GM19193 (cell line): ENCODE data around the gene CHN2.

Experiments used
- POLR2A ChIP-seq: IDR thresholded peaks from 4 replicates; pipeline ENCODE4 v1.6.1; 2011; ENCODE audit not compliant: insufficient read depth, insufficient read length; ENCODE audit errors: extremely low read depth

Gene CHN2

DNA sequence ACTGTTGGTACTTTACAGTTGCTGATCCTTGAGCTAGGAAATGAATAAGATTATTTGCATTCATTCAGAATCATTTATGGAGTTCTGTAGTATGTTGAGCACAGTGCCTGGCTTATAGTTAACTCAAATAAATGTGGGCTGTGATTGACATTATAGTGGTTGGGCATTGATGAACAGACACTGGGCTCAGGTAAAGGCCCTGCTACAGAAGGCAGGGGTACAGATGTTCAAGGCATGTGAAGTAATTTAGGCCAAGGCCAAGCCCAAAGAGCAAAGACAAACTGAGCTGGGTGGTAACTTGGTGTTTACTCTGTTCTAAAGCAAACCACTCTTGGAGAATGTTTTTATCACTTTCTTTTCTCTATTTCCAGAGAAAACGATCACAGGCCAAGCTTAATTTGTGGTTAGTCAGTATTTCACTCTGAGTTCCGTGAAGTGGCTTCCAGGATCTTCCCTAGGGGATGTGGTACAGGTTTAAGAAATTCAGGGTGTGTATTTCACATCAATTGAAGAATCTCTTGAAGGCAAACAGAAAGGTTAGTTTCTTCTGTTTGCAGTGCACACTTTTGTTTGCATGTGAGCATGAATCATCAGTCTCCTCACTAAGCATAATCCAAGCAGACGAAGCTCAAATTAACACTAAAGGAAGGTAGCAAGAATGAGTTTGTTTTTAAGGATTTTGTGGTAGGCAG lies 255.1 kb downstream of the CHN2 start:
- no peak for TF ChIP-seq POLR2A

DNA sequence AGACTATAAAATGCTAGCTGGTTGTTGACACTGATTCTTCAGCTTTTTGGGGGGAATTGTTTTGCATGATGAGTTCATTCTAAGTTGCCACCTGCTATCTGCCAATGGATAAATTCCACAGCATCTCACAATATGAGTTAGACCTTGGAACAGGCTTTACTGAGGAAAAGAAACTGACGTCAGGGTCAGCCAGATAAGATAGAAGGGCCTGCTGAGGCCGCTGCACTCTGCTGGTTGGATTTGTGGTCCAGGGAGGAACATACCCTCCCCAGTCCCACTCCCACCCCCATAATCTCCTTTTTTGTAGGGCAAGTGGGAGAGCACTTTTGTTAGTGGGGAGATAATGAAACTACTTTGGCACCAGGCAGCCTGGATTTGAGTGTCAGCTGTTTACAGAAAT lies 258.4 kb downstream of the CHN2 start:
- TF ChIP-seq POLR2A = no peak

DNA sequence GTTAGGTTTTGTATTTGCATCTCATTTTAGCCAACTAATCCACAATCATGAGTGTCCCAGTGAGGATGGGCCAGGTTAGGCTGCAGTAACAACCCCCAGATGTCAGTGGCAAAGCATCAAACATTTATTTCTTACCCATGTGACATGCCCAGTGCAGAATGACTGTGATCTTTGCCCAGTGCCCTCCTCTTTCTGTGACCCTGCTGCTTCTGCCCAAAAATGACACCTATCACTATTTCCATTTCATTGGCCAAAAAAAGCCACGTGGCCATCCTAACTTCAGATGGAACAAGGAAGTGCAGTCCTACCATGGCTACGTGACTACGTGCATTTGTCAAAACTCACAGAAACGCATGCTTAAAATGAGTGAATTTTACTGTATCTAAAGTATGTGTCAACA lies 259.9 kb downstream of the CHN2 start:
- no peak for TF ChIP-seq POLR2A

DNA sequence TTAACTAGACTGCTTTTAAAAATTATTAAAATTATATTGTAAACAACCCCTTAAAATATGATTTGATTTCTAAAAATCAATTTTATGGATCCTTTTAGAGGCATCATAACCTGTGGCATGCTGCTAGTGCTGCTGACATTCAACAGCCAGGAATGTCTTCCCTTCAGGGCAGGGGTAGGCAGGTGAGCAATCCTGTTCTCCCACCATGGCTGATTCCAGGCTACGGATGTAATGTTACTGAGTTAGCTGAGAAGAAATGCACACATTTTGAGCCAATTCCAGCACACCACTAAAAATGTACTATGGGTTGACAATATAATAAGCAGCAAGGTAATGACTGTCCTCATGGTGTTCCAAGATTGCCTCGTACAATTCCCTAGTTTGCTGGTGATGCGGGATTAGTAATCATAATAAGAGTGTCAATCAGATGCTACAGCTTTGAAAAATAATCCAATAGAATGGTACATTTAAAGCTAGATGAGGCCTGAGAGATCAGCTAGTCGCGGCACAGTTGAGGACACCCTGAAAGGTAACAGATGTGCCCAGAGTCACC lies 260.4 kb downstream of the CHN2 start:
- TF ChIP-seq POLR2A = no peak

DNA sequence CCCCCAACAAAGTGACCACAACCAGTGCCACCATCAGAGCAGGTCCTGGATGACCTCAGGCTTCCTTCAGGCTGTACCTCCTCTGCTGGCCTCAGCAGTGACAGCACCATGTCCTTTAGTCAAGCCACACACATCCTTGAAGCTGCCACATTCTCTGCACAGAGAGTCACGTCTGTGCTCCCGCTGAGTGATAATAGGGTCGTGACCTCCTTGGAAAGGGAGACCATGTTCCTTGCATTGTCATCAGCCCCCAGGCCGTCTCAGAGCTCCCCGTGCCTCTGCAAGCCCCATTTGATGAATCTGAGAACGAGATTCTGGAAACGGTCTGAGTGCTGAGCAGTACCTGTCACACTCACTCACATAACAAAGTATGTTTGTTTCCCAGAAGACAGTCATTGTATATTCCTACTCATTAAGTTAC lies 262.6 kb downstream of the CHN2 start:
- TF ChIP-seq POLR2A = no peak

DNA sequence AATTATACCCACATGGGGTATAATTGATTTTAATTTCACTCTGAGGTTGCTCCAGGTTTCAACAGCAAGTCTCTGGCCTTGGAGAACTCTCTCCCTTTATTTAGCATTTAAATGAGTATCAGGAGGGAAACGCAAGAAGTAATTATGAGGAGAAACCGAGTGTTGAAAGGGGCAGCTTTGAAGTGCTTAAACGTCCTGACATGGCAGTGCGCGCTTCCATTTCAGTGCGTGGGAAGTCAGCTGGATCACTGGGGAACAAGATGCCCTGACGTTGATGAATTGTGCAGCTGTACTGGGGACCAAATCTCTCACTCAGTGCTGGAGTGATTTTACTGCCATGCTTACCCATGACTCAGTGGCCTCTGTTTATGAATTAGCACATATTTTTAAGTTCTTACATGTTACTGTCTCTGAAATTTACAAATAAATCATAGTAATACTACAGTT lies 263.0 kb downstream of the CHN2 start:
- no peak for TF ChIP-seq POLR2A

DNA sequence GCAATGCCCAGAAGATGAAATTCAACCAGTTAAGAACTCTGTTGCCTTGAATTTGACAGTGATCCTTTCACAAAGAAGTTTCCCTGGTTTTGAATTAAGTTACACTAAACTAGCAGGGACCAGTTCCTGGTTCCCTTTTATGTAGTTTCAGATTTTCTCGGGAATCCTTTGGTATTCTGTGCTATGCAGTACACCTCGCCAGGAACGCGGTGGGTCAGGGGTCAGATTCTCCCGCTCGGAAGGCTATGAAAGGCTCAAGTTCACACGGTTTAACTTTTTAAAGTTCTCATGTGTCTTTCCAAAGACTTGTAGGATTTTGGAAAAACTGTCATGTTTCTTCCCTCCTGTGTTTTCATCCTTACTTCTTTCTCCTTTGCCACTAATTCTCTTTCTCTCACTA lies 264.4 kb downstream of the CHN2 start:
- TF ChIP-seq POLR2A = no peak

DNA sequence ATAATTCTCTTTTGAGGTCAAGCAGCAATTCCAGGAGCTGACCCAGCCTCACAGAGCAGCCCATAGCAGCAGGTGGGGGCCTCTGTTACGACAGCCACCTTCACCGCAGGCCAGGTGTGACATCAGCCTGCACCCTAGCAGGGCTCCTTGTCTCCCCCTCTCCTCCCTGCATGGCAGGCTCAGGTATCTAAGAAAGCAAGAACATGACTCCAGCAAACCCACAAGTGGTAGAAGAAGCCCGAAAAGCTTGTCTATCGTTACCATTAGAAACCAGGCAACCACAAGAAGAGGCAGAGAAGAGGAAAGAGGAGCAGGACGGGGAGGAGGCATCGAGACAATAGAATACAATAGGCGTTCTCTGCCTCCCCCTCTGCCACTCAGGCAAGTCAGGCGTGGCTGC lies 265.0 kb downstream of the CHN2 start:
- TF ChIP-seq POLR2A = no peak

DNA sequence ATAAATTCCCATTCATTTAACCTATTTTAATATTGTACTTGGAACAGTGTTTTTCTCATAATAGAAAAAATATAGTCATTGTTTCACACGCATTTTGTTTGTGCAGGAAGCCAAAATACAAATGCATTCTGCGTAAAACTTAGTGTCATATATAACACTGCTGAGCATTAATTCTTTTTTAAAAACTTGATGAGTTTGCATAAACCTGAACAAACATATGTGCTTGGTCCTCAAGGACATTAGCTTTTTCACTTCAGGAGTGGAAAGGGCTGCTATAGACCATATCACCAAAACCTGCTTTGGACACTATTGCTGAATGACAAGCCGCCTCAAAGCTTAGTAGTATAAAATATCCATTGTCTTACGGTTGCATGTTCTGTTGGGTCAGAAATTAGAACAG lies 267.4 kb downstream of the CHN2 start:
- no peak for TF ChIP-seq POLR2A

DNA sequence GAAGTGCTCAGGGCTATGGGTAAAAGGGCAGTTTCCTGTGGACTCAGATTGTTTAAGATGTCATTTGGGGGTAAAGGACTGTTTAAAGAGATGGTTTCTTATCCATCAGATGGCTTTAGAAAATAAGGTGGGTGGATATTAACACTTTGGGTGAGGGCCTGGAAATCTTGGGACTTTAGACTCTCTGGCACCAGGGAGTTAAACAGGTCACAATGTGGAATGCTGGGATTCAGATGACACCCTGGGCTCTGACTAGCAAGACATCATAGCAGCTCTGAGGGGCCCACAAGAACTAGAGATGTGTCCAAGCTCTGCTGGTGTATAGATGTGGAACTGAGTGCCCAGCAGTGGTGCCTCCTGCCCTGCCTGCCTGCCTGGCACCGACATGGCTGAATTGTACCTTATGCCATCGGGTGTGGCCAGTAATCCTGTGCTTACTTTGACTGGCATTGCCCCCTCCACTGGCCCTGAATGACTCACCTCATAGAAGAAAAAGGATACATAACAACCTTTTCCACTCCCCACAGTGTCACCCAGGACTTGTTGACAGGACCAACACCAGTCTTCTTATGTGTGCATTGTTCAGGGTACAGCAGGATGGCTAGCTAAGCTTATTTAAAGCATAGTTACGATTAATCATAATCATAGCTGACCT lies 269.1 kb downstream of the CHN2 start:
- TF ChIP-seq POLR2A = no peak

DNA sequence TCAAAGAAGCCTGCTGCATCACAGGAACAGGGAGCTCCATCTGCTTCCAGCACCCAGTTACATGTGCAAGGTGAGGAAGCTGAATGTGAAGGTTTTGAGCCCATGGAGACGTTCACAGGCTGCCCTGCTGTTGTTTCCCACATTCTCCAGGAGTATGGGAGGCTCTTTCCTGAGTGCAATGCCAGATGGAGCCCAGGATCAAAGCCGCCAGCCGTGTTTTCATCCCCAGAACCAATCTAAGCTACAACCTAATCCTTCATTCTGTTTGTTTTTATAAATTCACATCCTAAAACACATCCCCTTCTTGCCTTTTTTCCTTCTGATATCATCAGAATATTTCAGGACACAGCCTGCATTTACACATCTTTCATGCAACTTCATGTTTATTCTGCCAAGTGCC lies 270.2 kb downstream of the CHN2 start:
- no peak for TF ChIP-seq POLR2A

DNA sequence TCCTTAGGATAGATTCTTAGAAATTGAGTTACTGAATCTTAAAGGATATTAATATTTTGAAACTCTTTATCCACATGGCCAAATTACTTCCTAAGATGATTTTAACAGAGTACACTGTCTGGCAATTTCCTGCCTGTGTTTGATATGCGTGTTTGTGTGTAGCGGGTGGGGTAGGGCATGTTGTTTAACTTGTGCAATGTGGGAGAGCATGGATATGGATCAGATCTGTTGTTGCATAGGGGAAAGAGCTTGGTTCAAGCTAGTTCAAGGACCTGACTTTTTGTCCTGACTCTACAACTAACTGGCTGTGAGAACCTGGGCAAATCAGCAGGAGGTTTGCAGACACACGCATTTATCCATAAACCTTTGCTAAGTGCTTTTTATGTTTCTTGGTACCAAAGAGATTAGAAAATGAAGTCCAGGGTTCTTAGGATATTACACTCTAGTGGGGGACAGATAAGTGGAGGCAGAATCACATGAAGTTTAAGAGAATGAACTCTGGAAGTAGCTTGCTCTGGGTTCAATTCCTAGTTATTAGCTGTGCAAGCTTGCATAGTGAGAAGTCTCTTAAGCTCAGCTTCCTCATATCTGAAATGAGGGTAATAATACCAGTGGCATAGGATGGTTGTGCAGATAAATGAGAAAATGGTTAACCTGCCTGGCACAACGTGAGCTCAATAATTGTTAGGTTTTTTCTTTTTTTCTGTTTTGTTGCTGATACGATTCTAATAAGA lies 272.8 kb downstream of the CHN2 start:
- TF ChIP-seq POLR2A = no peak

DNA sequence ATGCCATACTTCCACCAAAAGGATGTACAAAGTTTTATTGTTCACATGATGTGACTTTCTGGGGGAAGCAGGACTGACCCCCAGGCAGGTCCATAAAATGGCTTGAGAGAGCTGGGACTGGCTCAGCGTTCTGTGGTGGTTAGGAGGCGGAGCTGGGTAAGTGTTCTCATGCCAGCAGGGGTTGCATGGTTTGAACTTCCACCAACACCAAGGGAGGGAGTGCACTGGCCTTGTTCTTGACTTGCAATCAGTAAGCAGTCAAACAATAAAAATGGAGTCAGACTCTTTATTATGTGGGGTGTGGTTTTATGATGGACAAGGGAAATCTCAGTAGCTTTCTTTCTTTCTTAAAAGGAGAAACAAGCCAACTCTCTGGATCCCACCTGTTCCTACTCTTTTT lies 273.6 kb downstream of the CHN2 start:
- TF ChIP-seq POLR2A = no peak

DNA sequence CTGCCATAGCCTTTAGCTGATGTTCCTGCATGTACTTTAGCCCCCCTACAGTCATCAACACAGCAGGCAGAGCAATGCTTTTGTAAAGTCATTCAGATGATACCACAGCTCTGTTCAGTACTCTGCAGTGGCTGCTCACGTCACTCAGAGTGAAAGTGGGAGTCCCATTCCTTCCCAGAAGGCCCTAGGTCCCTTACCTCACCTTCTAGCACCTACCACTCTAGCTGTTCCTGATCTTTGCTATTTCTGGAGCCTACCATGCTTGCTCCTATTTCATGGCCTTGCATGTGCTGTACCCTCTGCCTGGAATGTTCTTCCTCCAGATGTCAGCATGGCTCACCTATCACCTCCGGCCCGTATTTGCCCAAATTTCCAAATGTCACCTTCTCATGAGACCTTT lies 274.7 kb downstream of the CHN2 start:
- no peak for TF ChIP-seq POLR2A

DNA sequence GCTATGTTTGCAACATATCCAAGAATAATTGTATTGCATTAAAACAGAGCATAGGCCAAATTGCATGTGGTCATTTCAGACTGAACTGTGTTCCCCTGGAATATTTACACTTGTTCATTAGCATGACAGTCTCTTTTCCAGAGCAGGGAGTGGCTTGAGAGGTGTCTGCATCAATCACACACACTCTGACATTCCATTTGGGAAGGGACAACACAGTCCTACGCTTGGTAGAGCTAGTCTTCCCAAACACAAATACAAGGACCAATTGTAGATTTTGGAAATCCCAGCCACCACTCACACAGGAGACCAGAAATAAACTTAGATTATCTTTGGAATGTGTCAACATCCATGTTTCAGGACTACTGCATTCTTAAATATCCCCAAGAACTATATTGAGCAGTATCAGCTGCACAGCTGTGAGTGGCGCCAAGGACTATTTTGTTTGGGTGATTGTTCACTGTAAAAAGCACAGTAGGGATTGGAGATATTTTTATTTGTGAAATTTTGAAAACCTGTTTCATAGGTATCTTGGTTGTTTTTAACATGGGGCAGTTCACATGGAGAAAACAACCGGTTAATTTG lies 275.5 kb downstream of the CHN2 start:
- TF ChIP-seq POLR2A = no peak
